Fibroblast of pulmonary artery (primary cell): ENCODE data around the gene BLACAT1.
"Not testable (repeated sequence)": the region's sequence is repeated elsewhere in the genome, so short reads cannot be mapped to it uniquely, and the experiment has no call there.

Experiments
- DNase-seq: peaks from one replicate; pipeline ENCODE4 v3.0.0-alpha.2; 2010; ENCODE audit warnings: low read depth
- H3K4me3 ChIP-seq: replicated peaks from 2 replicates; pipeline ENCODE4 v1.5.1; 2011; ENCODE audit warnings: low read depth, mild to moderate bottlenecking, control low read depth, low read length, moderate library complexity
- TF ChIP-seq, protein P1 (sequence below): IDR thresholded peaks from 2 replicates; pipeline ENCODE4 v1.5.1; 2011; ENCODE audit warnings: mild to moderate bottlenecking, control low read depth, low read length, inconsistent platforms; ENCODE audit errors: missing control alignments

Gene BLACAT1

DNA sequence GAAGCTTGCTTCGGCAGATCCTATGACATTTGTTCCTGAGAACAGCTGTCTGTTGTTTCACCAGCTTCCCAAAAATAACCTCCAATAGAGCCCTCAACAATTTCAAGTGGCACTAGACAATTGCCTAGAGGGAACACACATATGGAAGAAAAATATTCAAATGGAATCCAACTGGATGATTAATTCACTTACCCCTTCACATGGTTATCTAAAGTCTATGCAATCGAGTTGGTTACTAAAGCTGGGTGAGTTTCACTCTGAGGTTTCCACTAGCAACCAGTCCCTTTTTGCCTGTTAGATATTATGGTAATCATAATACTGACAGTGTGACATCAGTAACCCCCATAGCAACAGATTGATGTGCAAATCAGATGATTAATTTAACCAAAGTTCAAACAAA is 34.0 kb downstream of the BLACAT1 start, which contains the start of gene LEMD1:
Gene LEMD1, minus strand, starts transcription at position 259 of the 400 bp plus-strand sequence. CDS start 1,520 bp downstream, outside the sequence.
- H3K4me3 ChIP-seq: no peak within 1 kb of the TSS
- no peak for DNase-seq
- TF ChIP-seq, protein P1, sequence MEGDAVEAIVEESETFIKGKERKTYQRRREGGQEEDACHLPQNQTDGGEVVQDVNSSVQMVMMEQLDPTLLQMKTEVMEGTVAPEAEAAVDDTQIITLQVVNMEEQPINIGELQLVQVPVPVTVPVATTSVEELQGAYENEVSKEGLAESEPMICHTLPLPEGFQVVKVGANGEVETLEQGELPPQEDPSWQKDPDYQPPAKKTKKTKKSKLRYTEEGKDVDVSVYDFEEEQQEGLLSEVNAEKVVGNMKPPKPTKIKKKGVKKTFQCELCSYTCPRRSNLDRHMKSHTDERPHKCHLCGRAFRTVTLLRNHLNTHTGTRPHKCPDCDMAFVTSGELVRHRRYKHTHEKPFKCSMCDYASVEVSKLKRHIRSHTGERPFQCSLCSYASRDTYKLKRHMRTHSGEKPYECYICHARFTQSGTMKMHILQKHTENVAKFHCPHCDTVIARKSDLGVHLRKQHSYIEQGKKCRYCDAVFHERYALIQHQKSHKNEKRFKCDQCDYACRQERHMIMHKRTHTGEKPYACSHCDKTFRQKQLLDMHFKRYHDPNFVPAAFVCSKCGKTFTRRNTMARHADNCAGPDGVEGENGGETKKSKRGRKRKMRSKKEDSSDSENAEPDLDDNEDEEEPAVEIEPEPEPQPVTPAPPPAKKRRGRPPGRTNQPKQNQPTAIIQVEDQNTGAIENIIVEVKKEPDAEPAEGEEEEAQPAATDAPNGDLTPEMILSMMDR: no peak

DNA sequence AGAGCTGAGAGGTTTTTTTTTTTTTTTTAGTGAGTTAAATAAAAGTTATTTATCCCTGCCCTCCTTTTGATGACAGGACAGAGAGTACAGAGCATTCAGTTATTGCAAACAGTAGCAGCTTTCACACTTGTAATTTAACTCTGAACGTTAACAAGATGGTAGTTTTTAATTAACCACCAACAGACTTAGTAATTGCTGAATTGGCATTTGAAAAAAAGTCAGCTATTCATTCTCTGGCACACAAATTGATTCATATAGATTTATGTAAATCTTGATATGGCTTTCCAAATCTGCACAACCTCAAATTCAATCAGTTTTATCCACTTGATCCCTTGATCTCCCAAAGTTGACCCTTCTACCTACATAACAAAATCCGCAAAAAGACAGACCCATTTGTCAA is 34.9 kb downstream of the BLACAT1 start:
- DNase-seq: no peak
- TF ChIP-seq, protein P1: no peak
- no peak overlapping the region for H3K4me3 ChIP-seq

DNA sequence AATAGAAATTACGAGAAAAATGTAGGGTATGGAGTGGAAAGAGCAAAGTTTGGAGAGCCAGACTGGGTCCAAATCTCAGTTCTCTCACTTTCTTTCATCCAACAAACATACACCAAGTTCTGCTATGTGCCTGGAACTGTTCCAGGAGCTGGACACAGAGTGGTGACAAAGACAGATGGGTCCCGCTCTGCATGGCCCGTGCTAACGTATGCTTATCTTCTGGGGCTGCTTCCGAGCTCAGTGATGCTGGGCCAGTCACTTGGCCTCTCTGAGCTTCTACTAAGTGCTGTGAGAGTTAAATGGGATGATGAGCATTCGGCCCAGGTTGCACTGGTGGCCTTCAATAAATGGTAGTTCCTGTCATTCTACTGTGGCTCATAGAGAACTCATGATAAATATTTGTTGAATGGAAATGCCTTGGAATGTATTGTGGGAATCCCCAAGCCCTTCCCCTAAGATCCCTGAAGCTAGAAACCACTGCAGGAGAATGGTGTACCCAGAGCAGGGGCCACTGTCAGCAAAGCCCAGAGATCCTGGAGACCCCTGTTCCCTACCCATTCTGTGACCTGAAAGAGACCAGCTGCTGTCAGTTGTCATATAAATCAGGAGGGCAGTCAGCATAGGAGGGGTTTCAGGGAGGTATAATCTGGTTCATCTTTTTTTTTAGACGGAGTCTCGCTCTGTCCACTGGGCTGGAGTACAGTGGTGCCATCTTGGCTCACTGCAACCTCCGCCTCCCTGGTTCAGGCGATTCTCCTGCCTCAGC is 37.8 kb downstream of the BLACAT1 start:
- no peak overlapping the region for H3K4me3 ChIP-seq
- TF ChIP-seq, protein P1: no peak
- DNase-seq: no peak

DNA sequence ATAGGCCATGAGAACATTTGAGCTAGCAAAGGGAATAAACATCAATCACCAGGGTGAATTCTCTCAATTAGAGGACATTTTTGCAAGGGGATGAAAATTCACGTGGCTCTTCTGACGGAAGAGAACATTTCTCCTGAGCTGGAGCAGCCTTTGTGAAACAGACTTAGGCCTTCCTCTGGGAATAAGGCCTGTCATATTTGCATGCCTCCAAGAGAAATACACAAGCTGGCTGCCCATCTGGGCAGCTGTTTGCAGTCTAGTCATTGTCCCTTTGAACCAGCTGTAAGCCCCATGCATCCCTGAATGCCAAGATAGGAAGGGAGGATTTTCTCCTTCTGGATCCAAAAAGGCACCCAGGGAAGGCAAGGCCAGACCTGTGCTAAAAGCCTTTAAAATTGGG is 39.5 kb downstream of the BLACAT1 start:
- TF ChIP-seq, protein P1: no peak
- DNase-seq: no peak
- H3K4me3 ChIP-seq: no peak overlapping the region

DNA sequence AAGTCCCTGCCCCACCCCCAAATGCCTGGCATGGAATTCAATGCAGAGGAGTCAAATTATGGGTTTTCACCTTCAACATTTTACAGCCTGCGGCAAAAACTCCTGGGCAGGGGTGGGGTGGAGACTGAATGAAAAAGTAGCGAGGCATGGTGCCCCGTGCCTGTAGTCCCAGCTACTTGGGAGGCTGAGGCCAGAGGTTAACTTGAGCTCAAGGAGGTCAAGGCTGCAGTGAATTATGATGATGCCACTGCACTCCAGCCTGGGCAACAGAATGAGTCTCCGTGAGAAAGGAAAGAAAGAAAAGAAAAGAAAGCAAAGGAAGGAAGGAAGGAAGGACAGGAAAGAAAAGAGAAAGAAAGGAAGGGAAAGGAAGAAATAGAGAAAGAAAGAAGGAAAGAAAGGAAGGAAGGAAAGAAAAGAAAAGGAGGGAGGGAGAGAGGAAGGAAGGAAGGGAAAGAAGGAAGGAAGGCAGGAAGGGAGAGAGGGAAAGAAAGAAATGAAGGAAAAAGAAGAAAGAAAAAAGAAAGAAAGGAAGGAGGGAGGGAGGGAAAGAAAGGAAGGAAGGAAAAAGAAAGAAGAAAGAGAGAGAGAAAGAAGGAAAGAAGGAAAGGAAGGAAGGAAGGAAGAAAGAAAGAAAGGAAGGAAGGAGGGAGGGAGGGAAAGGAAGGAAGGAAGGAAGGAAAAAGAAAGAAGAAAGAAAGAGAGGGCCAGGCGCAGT is 45.1 kb downstream of the BLACAT1 start:
- no peak for DNase-seq
- no peak overlapping the region for H3K4me3 ChIP-seq
- TF ChIP-seq, protein P1: no peak

DNA sequence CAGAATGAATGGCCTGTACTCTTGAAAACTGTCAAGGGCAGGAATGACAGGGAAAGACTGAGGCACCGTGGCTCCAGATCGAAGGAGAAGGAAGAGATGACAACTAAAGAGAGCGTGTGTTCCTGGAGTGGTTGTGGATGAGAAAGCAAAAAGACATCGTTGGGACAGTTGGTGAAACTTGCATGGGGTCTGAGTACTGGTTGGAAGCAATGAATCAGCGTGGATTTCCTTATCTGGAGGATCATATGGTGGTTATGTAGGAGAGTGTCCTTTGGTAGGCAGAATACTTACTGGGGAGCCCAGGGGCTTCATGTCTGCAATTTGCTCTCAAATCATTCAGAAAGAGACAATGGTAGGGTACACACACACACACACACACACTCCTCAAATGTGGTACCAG is 47.9 kb downstream of the BLACAT1 start:
- no peak overlapping the region for H3K4me3 ChIP-seq
- TF ChIP-seq, protein P1: no peak
- no peak for DNase-seq

DNA sequence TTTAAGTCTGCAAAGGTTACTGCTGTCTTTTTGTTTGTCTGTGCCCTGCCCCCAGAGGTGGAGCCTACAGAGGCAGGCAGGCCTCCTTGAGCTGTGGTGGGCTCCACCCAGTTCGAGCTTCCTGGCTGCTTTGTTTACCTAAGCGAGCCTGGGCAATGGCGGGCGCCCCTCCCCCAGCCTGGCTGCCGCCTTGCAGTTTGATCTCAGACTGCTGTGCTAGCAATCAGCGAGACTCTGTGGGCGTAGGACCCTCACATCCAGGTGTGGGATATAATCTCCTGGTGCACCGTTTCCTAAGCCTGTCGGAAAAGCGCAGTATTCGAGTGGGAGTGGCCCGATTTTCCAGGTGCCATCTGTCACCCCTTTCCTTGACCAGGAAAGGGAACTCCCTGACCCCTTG is 49.6 kb downstream of the BLACAT1 start:
- DNase-seq, H3K4me3 ChIP-seq: not testable (repeated sequence)
